NB4 (cell line): ENCODE results near the gene DCD.
"Not testable (repeated sequence)": the region's sequence is repeated elsewhere in the genome, so short reads cannot be mapped to it uniquely, and the experiment has no call there.

Experiments used
- MAX ChIP-seq: IDR thresholded peaks from 2 replicates; pipeline ENCODE4 v1.6.1; 2011; ENCODE audit warnings: low read depth, low read length
- POLR2A ChIP-seq: IDR thresholded peaks from 2 replicates; pipeline ENCODE4 v1.6.1; 2011; ENCODE audit warnings: mild to moderate bottlenecking; ENCODE audit not compliant: insufficient read length; ENCODE audit errors: extremely low read depth

GRCh38 chr12:54639112-54639511 is 9.1 kb downstream of the DCD start:
- TF ChIP-seq MAX, POLR2A: not testable (repeated sequence)
